Stimulated activated naive CD8-positive, alpha-beta T cell treated with anti-CD3 and anti-CD28 coated beads, Interleukin-15, Interleukin-2, amounts not matched to agents 100 ng/mL and 50 ng/mL, for 24 hours (primary cell): Measurements from ENCODE around the gene KIF4A.
"Not testable (repeated sequence)": the region's sequence is repeated elsewhere in the genome, so short reads cannot be mapped to it uniquely, and the experiment has no call there.

Experiments
- H3K27ac Mint-ChIP-seq: one replicate; pipeline ENCODE4 v1.8.0; 2021; ENCODE audit warnings: mild to moderate bottlenecking, mixed read lengths
- H3K27me3 Mint-ChIP-seq: one replicate; pipeline ENCODE4 v1.8.0; 2021; ENCODE audit warnings: mixed read lengths
- H3K36me3 Mint-ChIP-seq: one replicate; pipeline ENCODE4 v1.8.0; 2021; ENCODE audit warnings: low read depth, mixed read lengths
- H3K4me1 Mint-ChIP-seq: one replicate; pipeline ENCODE4 v1.8.0; 2021; ENCODE audit warnings: low read depth, mixed read lengths
- H3K4me3 Mint-ChIP-seq: one replicate; pipeline ENCODE4 v1.8.0; 2021; ENCODE audit warnings: mild to moderate bottlenecking, mixed read lengths
- H3K9me3 Mint-ChIP-seq: one replicate; pipeline ENCODE4 v1.8.0; 2021; ENCODE audit warnings: mixed read lengths

The KIF4A gene

GRCh38 chrX:70289793-70290770 is at the start of gene KIF4A, which contains the start of gene PDZD11:
KIF4A (plus strand) TSS chrX:70290104; CDS start chrX:70290459, 355 bp downstream.
PDZD11 (minus strand) TSS chrX:70289927; CDS start chrX:70289341, 586 bp downstream.
- peak within 1 kb of the TSS; percentile 86 for H3K27ac Mint-ChIP-seq
- H3K36me3 Mint-ChIP-seq = peaks cover 10% of the 10 kb centered on the region

GRCh38 chrX:70240751-70241150 is 49.2 kb upstream of the KIF4A start:
- Mint-ChIP-seq H3K36me3 (no peaks in the 10 kb centered on the region), H3K4me1 (peaks cover 32% of the 10 kb centered on the region), H3K4me3 (no peak overlapping the region), H3K27me3 (no peaks in the 10 kb centered on the region), H3K9me3 (no peaks in the 10 kb centered on the region), H3K27ac (no peak overlapping the region)

More at GRCh38 chrX:70289793-70290770, at the start of gene KIF4A, which contains the start of gene PDZD11:
- no peaks in the 10 kb centered on the region for H3K9me3 Mint-ChIP-seq
- H3K27me3 Mint-ChIP-seq = no peaks in the 10 kb centered on the region
- peak within 1 kb of the TSS; percentile 93 for H3K4me3 Mint-ChIP-seq
- peaks cover 10% of the 10 kb centered on the region for H3K4me1 Mint-ChIP-seq

- H3K4me3 Mint-ChIP-seq = no peak overlapping the region
- H3K27ac Mint-ChIP-seq = peak overlapping the region; percentile 47
- H3K27me3 Mint-ChIP-seq = no peaks in the 10 kb centered on the region
- H3K4me1 Mint-ChIP-seq = peaks cover 29% of the 10 kb centered on the region
- H3K9me3 Mint-ChIP-seq = no peaks in the 10 kb centered on the region
- no peaks in the 10 kb centered on the region for H3K36me3 Mint-ChIP-seq
Observed at GRCh38 chrX:70241501-70241900, 48.4 kb upstream of the KIF4A start.

- not testable (repeated sequence) for H3K4me3 Mint-ChIP-seq, H3K27ac Mint-ChIP-seq, H3K36me3 Mint-ChIP-seq, H3K9me3 Mint-ChIP-seq, H3K27me3 Mint-ChIP-seq
- peaks cover 12% of the 10 kb centered on the region for H3K4me1 Mint-ChIP-seq
Observed at GRCh38 chrX:70243601-70244000, 46.3 kb upstream of the KIF4A start.

- Mint-ChIP-seq H3K4me1 (peaks cover 12% of the 10 kb centered on the region), H3K36me3 (no peaks in the 10 kb centered on the region), H3K4me3 (no peak overlapping the region), H3K9me3 (no peaks in the 10 kb centered on the region), H3K27ac (no peak overlapping the region), H3K27me3 (no peaks in the 10 kb centered on the region)
Observed at GRCh38 chrX:70244881-70245280, 45.0 kb upstream of the KIF4A start.

- Mint-ChIP-seq H3K4me3 (no peak overlapping the region), H3K36me3 (no peaks in the 10 kb centered on the region), H3K4me1 (peaks cover 5% of the 10 kb centered on the region), H3K27ac (no peak overlapping the region), H3K27me3 (no peaks in the 10 kb centered on the region), H3K9me3 (no peaks in the 10 kb centered on the region)
Observed at GRCh38 chrX:70247252-70247651, 42.7 kb upstream of the KIF4A start.

- Mint-ChIP-seq H3K27me3 (no peaks in the 10 kb centered on the region), H3K4me3 (no peak overlapping the region), H3K4me1 (peaks cover 27% of the 10 kb centered on the region), H3K9me3 (no peaks in the 10 kb centered on the region), H3K27ac (peak overlapping the region; percentile 90), H3K36me3 (peaks cover 7% of the 10 kb centered on the region)
Observed at GRCh38 chrX:70252491-70252890, 37.4 kb upstream of the KIF4A start.

GRCh38 chrX:70253377-70254062 is 36.4 kb upstream of the KIF4A start:
- Mint-ChIP-seq H3K27ac (peak overlapping the region; percentile 90), H3K4me1 (peaks cover 27% of the 10 kb centered on the region), H3K36me3 (peaks cover 7% of the 10 kb centered on the region), H3K9me3 (no peaks in the 10 kb centered on the region), H3K4me3 (peak overlapping the region; percentile 31), H3K27me3 (no peaks in the 10 kb centered on the region)

GRCh38 chrX:70254063-70254400 is 35.9 kb upstream of the KIF4A start:
- peak overlapping the region; percentile 90 for H3K27ac Mint-ChIP-seq

GRCh38 chrX:70254909-70255308 is 35.0 kb upstream of the KIF4A start:
- Mint-ChIP-seq H3K4me1 (peaks cover 27% of the 10 kb centered on the region), H3K4me3 (no peak overlapping the region), H3K36me3 (peaks cover 7% of the 10 kb centered on the region), H3K27me3 (no peaks in the 10 kb centered on the region), H3K9me3 (no peaks in the 10 kb centered on the region), H3K27ac (peak overlapping the region; percentile 90)

More at GRCh38 chrX:70254063-70254400, 35.9 kb upstream of the KIF4A start:
- Mint-ChIP-seq H3K4me1 (peaks cover 27% of the 10 kb centered on the region), H3K36me3 (peaks cover 7% of the 10 kb centered on the region), H3K4me3 (peak overlapping the region; percentile 14), H3K9me3 (no peaks in the 10 kb centered on the region), H3K27me3 (no peaks in the 10 kb centered on the region)

GRCh38 chrX:70255452-70255851 is 34.5 kb upstream of the KIF4A start:
- H3K4me1 Mint-ChIP-seq = peaks cover 27% of the 10 kb centered on the region
- H3K4me3 Mint-ChIP-seq = no peak overlapping the region
- H3K9me3 Mint-ChIP-seq = no peaks in the 10 kb centered on the region
- H3K27ac Mint-ChIP-seq = no peak overlapping the region
- no peaks in the 10 kb centered on the region for H3K27me3 Mint-ChIP-seq
- H3K36me3 Mint-ChIP-seq = peaks cover 7% of the 10 kb centered on the region

GRCh38 chrX:70257423-70258288 is 32.2 kb upstream of the KIF4A start:
- Mint-ChIP-seq H3K4me3 (no peak overlapping the region), H3K36me3 (peaks cover 7% of the 10 kb centered on the region), H3K27ac (no peak overlapping the region), H3K4me1 (peaks cover 26% of the 10 kb centered on the region), H3K9me3 (no peaks in the 10 kb centered on the region), H3K27me3 (no peaks in the 10 kb centered on the region)

GRCh38 chrX:70260104-70260503 is 29.8 kb upstream of the KIF4A start, which contains the start of gene P2RY4:
P2RY4 (minus strand) TSS chrX:70260204; CDS start chrX:70259624, 580 bp downstream.
- peaks cover 1% of the 10 kb centered on the region for H3K4me1 Mint-ChIP-seq
- H3K27ac Mint-ChIP-seq = no peak within 1 kb of the TSS
- no peaks in the 10 kb centered on the region for H3K27me3 Mint-ChIP-seq
- H3K4me3 Mint-ChIP-seq = no peak within 1 kb of the TSS
- H3K36me3 Mint-ChIP-seq = no peaks in the 10 kb centered on the region
- no peaks in the 10 kb centered on the region for H3K9me3 Mint-ChIP-seq

- no peak overlapping the region for H3K4me3 Mint-ChIP-seq
Observed at GRCh38 chrX:70262952-70263567, 26.8 kb upstream of the KIF4A start.

More at GRCh38 chrX:70262952-70263567, 26.8 kb upstream of the KIF4A start:
- no peaks in the 10 kb centered on the region for H3K27me3 Mint-ChIP-seq
- no peaks in the 10 kb centered on the region for H3K9me3 Mint-ChIP-seq
- H3K4me1 Mint-ChIP-seq = no peaks in the 10 kb centered on the region
- no peak overlapping the region for H3K27ac Mint-ChIP-seq
- no peaks in the 10 kb centered on the region for H3K36me3 Mint-ChIP-seq
